ENCODE data around the gene GUCY1A2.
"Not testable (repeated sequence)": the region's sequence is repeated elsewhere in the genome, so short reads cannot be mapped to it uniquely, and the experiment has no call there.

The GUCY1A2 gene

GRCh38 chr11:106939157-106939556 is 79.1 kb downstream of the GUCY1A2 start:
- peak; percentile 72 for DNase-seq

GRCh38 chr11:106937111-106937510 is 81.2 kb downstream of the GUCY1A2 start:
- no peak for DNase-seq

- DNase-seq, result no peak
These were observed 93.0 kb downstream of the GUCY1A2 start for GRCh38 chr11:106925245-106925644.

GRCh38 chr11:106920899-106921509 is 97.3 kb downstream of the GUCY1A2 start:
- no peak for DNase-seq

- DNase-seq, result no peak
These were observed 100.3 kb downstream of the GUCY1A2 start for GRCh38 chr11:106917973-106918372.

GRCh38 chr11:106914409-106914808 is 103.9 kb downstream of the GUCY1A2 start:
- no peak for DNase-seq

- DNase-seq, result no peak
These were observed 105.1 kb downstream of the GUCY1A2 start for GRCh38 chr11:106913141-106913540.

- no peak for DNase-seq
These were observed 113.5 kb downstream of the GUCY1A2 start for GRCh38 chr11:106904826-106905225.

- DNase-seq, result no peak
These were observed 128.6 kb downstream of the GUCY1A2 start for GRCh38 chr11:106889718-106890117.

GRCh38 chr11:106888386-106888785 is 129.9 kb downstream of the GUCY1A2 start:
- no peak for DNase-seq

- DNase-seq, result not testable (repeated sequence)
These were observed 134.6 kb downstream of the GUCY1A2 start for GRCh38 chr11:106883693-106884092.

- DNase-seq, result no peak
These were observed 138.3 kb downstream of the GUCY1A2 start for GRCh38 chr11:106879832-106880546.

GRCh38 chr11:106879029-106879428 is 139.2 kb downstream of the GUCY1A2 start:
- no peak for DNase-seq

- no peak for DNase-seq
These were observed 143.3 kb downstream of the GUCY1A2 start for GRCh38 chr11:106875013-106875412.

GRCh38 chr11:106872246-106872645 is 146.0 kb downstream of the GUCY1A2 start:
- no peak for DNase-seq

- no peak for DNase-seq
These were observed 160.1 kb downstream of the GUCY1A2 start for GRCh38 chr11:106858200-106858599.

GRCh38 chr11:106856566-106856965 is 161.7 kb downstream of the GUCY1A2 start:
- no peak for DNase-seq

GRCh38 chr11:106854429-106854828 is 163.8 kb downstream of the GUCY1A2 start:
- no peak for DNase-seq

GRCh38 chr11:106853850-106854401 is 164.3 kb downstream of the GUCY1A2 start:
- no peak for DNase-seq

- no peak for DNase-seq
These were observed 165.5 kb downstream of the GUCY1A2 start for GRCh38 chr11:106852779-106853178.

- DNase-seq, result no peak
These were observed 169.8 kb downstream of the GUCY1A2 start for GRCh38 chr11:106848526-106848925.

GRCh38 chr11:106842134-106842533 is 176.1 kb downstream of the GUCY1A2 start:
- DNase-seq, result no peak

GRCh38 chr11:106840947-106841346 is 177.3 kb downstream of the GUCY1A2 start:
- DNase-seq, result no peak

- no peak for DNase-seq
These were observed 178.1 kb downstream of the GUCY1A2 start for GRCh38 chr11:106840146-106840545.

All from NCI-H1105 (cell line).